ENCODE results near the gene HEXB.

HEXB gene

GRCh38 chr5:74657165-74657564 lies 27.9 kb upstream of the HEXB start:
- TF ChIP-seq, protein P1, sequence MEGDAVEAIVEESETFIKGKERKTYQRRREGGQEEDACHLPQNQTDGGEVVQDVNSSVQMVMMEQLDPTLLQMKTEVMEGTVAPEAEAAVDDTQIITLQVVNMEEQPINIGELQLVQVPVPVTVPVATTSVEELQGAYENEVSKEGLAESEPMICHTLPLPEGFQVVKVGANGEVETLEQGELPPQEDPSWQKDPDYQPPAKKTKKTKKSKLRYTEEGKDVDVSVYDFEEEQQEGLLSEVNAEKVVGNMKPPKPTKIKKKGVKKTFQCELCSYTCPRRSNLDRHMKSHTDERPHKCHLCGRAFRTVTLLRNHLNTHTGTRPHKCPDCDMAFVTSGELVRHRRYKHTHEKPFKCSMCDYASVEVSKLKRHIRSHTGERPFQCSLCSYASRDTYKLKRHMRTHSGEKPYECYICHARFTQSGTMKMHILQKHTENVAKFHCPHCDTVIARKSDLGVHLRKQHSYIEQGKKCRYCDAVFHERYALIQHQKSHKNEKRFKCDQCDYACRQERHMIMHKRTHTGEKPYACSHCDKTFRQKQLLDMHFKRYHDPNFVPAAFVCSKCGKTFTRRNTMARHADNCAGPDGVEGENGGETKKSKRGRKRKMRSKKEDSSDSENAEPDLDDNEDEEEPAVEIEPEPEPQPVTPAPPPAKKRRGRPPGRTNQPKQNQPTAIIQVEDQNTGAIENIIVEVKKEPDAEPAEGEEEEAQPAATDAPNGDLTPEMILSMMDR (conservative IDR thresholded peaks at IDR 0.05; ENCODE audit: low read depth, low read length) = no peak
- DNase-seq (ENCODE audit: low read depth) = no peak
- H3K4me3 ChIP-seq (ENCODE audit: low read depth, low read length) = no peak overlapping the region

- no peak for DNase-seq (ENCODE audit: low read depth)
- TF ChIP-seq, protein P1 (conservative IDR thresholded peaks at IDR 0.05; ENCODE audit: low read depth, low read length) = no peak
- H3K4me3 ChIP-seq (ENCODE audit: low read depth, low read length) = no peak overlapping the region
Measured at GRCh38 chr5:74659172-74659571, 25.9 kb upstream of the HEXB start.

- DNase-seq (ENCODE audit: low read depth) = no peak
- H3K4me3 ChIP-seq (ENCODE audit: low read depth, low read length) = no peak overlapping the region
- TF ChIP-seq, protein P1 (conservative IDR thresholded peaks at IDR 0.05; ENCODE audit: low read depth, low read length) = no peak
Measured at GRCh38 chr5:74660140-74660539, 24.9 kb upstream of the HEXB start.

DNA sequence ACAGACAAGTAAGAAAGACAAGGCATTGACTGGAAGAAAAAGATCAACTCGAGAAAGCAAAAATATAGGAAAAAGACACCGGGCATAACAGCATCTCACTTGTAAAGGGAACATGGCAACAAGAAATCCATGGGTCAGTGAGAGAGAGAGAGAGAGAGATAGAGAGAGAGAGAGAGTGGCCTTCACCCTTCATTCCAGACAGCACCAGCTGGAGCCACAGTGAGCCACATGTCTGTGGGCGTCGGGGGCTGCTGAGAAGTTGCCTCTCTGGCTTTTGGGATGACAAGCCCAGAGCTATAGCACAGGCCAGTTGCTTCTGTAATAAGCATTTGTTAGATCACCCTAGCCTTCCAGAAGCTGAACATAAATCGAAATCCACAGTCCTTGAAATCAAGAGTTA lies 24.2 kb upstream of the HEXB start:
- H3K4me3 ChIP-seq (ENCODE audit: low read depth, low read length) = no peak overlapping the region
- TF ChIP-seq, protein P1 (conservative IDR thresholded peaks at IDR 0.05; ENCODE audit: low read depth, low read length) = no peak
- no peak for DNase-seq (ENCODE audit: low read depth)

- TF ChIP-seq, protein P1 (conservative IDR thresholded peaks at IDR 0.05; ENCODE audit: low read depth, low read length) = no peak
Measured at GRCh38 chr5:74664551-74664950, 20.5 kb upstream of the HEXB start.

DNA sequence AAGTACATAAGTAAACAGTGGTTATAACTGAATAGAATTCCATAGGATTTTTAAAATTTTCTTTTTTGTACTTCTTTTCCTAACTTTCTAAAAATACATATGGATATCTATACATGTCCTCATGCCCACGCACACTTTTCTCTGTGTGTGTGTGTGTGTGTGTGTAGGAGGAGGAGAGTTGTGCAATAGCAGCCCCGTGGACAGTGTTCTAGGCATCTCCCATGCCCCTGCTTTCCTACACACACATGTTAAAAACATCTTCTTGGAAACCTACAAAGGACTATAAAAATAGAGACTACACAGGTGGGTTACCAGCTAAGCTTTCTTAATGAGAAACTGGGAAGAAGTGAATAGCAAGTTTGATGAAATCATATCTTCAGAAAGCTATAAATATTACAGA lies 19.8 kb upstream of the HEXB start:
- peak; percentile 63 for DNase-seq (ENCODE audit: low read depth)
- TF ChIP-seq, protein P1 (conservative IDR thresholded peaks at IDR 0.05; ENCODE audit: low read depth, low read length) = no peak
- H3K4me3 ChIP-seq (ENCODE audit: low read depth, low read length) = no peak overlapping the region

More at GRCh38 chr5:74664551-74664950, 20.5 kb upstream of the HEXB start:
- no peak overlapping the region for H3K4me3 ChIP-seq (ENCODE audit: low read depth, low read length)
- no peak for DNase-seq (ENCODE audit: low read depth)

- H3K4me3 ChIP-seq (ENCODE audit: low read depth, low read length) = no peak overlapping the region
- TF ChIP-seq, protein P1 (conservative IDR thresholded peaks at IDR 0.05; ENCODE audit: low read depth, low read length) = no peak
- no peak for DNase-seq (ENCODE audit: low read depth)
Measured at GRCh38 chr5:74665816-74666215, 19.2 kb upstream of the HEXB start.
